WTC11 (cell line): ENCODE data around the gene EPDR1. TPM values are rescaled to one million over a fixed set of nuclear protein-coding genes. Genes with fewer than 3 reads are reported as not detected.

ENCODE experiments used
- ATAC-seq: fragments of 200-7000 bp; cut with Tn5 transposase; 2 replicates; pipeline ENCODE4 v1.10.0; 2021; ENCODE audit warnings: mild to moderate bottlenecking, moderate library complexity
- CTCF ChIA-PET: fragments of 300-600 bp; sonication (Branson Sonifier 250); formaldehyde crosslinking; loops from one replicate; lab custom pipeline; 2021; ENCODE audit warnings: antibody characterized with exemption; lab: Charles Lee
- POLR2A ChIA-PET: fragments of 350-600 bp; sonication (Branson Sonifier 250); formaldehyde crosslinking; loops from one replicate; lab custom pipeline; 2021; ENCODE audit warnings: antibody characterized with exemption; lab: Charles Lee
- DNase-seq: peaks from one replicate; pipeline ENCODE4 v3.0.0; 2021; ENCODE audit warnings: low spot score
- H3K27ac Mint-ChIP-seq: 2 replicates; pipeline ENCODE4 v1.8.0; 2021; ENCODE audit warnings: mixed read lengths
- H3K27me3 Mint-ChIP-seq: 2 replicates; pipeline ENCODE4 v1.8.0; 2021; ENCODE audit warnings: low read depth, mild to moderate bottlenecking, moderate library complexity, mixed read lengths
- H3K36me3 Mint-ChIP-seq: 2 replicates; pipeline ENCODE4 v1.8.0; 2021; ENCODE audit warnings: mixed read lengths
- H3K4me1 Mint-ChIP-seq: 2 replicates; pipeline ENCODE4 v1.8.0; 2022; ENCODE audit warnings: mixed read lengths
- H3K4me3 Mint-ChIP-seq: 2 replicates; pipeline ENCODE4 v1.8.0; 2021; ENCODE audit warnings: mild to moderate bottlenecking, moderate library complexity, mixed read lengths
- H3K9me3 Mint-ChIP-seq: 2 replicates; pipeline ENCODE4 v1.8.0; 2021; ENCODE audit warnings: mixed read lengths
- CBFB ChIP-seq: sonication (generic); formaldehyde crosslinking; IDR thresholded peaks from 2 replicates; pipeline ENCODE4 v1.8.1; 2022; ENCODE audit warnings: mild to moderate bottlenecking, low read depth, missing genetic modification reagents
- EMX1 ChIP-seq: fragments of 250-450 bp; sonication (Bioruptor Pico); IDR thresholded peaks from 2 replicates; pipeline ENCODE4 v1.8.0; 2021; ENCODE audit warnings: mild to moderate bottlenecking
- ESRRA ChIP-seq: sonication (generic); formaldehyde crosslinking; IDR thresholded peaks from 2 replicates; pipeline ENCODE4 v1.8.1; 2022; ENCODE audit warnings: mild to moderate bottlenecking, missing genetic modification reagents, borderline replicate concordance
- IRF2 ChIP-seq: sonication (generic); formaldehyde crosslinking; IDR thresholded peaks from 2 replicates; pipeline ENCODE4 v1.8.0; 2022; ENCODE audit warnings: low read depth, missing genetic modification reagents, borderline replicate concordance
- JUN ChIP-seq: sonication (generic); formaldehyde crosslinking; IDR thresholded peaks from 2 replicates; pipeline ENCODE4 v1.8.0; 2023; ENCODE audit warnings: mild to moderate bottlenecking, missing genetic modification reagents
- MXD4 ChIP-seq: fragments of 250-450 bp; sonication (Bioruptor Pico); IDR thresholded peaks from 2 replicates; pipeline ENCODE4 v1.8.0; 2021; ENCODE audit warnings: mild to moderate bottlenecking, moderate library complexity, borderline replicate concordance
- NFE2L1 ChIP-seq: sonication (generic); formaldehyde crosslinking; IDR thresholded peaks from 2 replicates; pipeline ENCODE4 v1.8.1; 2023; ENCODE audit warnings: missing genetic modification reagents
- NR1H2 ChIP-seq: sonication (generic); formaldehyde crosslinking; IDR thresholded peaks from 2 replicates; pipeline ENCODE4 v1.9.0; 2021; ENCODE audit warnings: mild to moderate bottlenecking, moderate library complexity, missing genetic modification reagents
- PRRX2 ChIP-seq: fragments of 250-450 bp; sonication (Bioruptor Pico); IDR thresholded peaks from 2 replicates; pipeline ENCODE4 v1.8.0; 2021; ENCODE audit warnings: mild to moderate bottlenecking
- RORB ChIP-seq: fragments of 250-450 bp; sonication (Bioruptor Pico); IDR thresholded peaks from 2 replicates; pipeline ENCODE4 v1.9.0; 2021; ENCODE audit warnings: mild to moderate bottlenecking
- SMAD3 ChIP-seq: sonication (generic); formaldehyde crosslinking; IDR thresholded peaks from 2 replicates; pipeline ENCODE4 v1.8.0; 2022; ENCODE audit warnings: missing genetic modification reagents, mild to moderate bottlenecking, borderline replicate concordance
- USF1 ChIP-seq: sonication (generic); formaldehyde crosslinking; IDR thresholded peaks from 2 replicates; pipeline ENCODE4 v1.8.0; 2022; ENCODE audit warnings: mild to moderate bottlenecking, missing genetic modification reagents
- ZNF317 ChIP-seq: sonication (generic); formaldehyde crosslinking; IDR thresholded peaks from 2 replicates; pipeline ENCODE4 v1.8.1; 2023; ENCODE audit warnings: low read depth, mild to moderate bottlenecking, moderate library complexity, missing genetic modification reagents, borderline replicate concordance
- total RNA-seq: library from RNA; stranded (reverse); gene quantifications from 3 replicates; pipeline ENCODE4 v1.2.3, GENCODE V29; 2021
- TF ChIP-seq, protein P1 (sequence below): sonication (generic); formaldehyde crosslinking; IDR thresholded peaks from 2 replicates; pipeline ENCODE4 v1.8.0; 2023; ENCODE audit warnings: mild to moderate bottlenecking, missing genetic modification reagents
- TF ChIP-seq, protein P2 (sequence below): fragments of 250-450 bp; sonication (Bioruptor Pico); IDR thresholded peaks from 2 replicates; pipeline ENCODE4 v1.8.0; 2021; ENCODE audit warnings: mild to moderate bottlenecking
- TF ChIP-seq, protein P3 (sequence below): sonication (generic); formaldehyde crosslinking; IDR thresholded peaks from 2 replicates; pipeline ENCODE4 v1.8.0; 2023; ENCODE audit warnings: missing genetic modification reagents

Gene EPDR1
- total RNA-seq, 1 experiment from 2014 or later: 7.4 TPM

DNA sequence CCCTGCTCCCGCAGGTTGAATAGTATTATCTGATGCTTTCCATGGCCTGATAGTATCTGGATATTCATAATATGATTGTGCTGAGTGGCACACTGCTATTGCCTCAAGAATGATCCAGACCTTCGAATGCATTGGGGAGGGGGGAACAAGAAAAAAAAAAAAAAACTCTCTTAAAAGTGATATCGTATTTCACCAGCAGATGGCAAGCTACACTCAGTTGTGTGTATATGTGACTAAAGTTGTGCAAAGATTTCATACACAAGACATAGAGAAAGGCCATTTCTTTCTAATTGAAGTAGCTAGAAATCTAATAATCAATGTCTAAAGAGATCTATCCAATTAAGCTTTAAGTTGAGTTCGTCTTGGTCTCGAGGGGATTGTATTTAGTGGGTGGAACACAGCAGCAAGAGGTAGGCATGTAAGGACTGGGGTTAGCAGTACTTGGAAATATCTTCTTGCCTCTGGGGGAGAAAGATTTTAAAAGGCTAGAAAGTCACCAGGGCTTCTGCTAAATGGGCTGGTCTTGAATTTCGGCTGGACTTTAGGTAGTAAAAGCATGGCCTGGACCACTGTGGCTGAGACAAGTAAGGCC, 19.1 kb upstream of the EPDR1 start (continued):
- TF ChIP-seq, protein P1, sequence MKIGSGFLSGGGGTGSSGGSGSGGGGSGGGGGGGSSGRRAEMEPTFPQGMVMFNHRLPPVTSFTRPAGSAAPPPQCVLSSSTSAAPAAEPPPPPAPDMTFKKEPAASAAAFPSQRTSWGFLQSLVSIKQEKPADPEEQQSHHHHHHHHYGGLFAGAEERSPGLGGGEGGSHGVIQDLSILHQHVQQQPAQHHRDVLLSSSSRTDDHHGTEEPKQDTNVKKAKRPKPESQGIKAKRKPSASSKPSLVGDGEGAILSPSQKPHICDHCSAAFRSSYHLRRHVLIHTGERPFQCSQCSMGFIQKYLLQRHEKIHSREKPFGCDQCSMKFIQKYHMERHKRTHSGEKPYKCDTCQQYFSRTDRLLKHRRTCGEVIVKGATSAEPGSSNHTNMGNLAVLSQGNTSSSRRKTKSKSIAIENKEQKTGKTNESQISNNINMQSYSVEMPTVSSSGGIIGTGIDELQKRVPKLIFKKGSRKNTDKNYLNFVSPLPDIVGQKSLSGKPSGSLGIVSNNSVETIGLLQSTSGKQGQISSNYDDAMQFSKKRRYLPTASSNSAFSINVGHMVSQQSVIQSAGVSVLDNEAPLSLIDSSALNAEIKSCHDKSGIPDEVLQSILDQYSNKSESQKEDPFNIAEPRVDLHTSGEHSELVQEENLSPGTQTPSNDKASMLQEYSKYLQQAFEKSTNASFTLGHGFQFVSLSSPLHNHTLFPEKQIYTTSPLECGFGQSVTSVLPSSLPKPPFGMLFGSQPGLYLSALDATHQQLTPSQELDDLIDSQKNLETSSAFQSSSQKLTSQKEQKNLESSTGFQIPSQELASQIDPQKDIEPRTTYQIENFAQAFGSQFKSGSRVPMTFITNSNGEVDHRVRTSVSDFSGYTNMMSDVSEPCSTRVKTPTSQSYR (CRISPR knock-in tag): no peak
- TF ChIP-seq SMAD3 (CRISPR knock-in tag): no peak

DNA sequence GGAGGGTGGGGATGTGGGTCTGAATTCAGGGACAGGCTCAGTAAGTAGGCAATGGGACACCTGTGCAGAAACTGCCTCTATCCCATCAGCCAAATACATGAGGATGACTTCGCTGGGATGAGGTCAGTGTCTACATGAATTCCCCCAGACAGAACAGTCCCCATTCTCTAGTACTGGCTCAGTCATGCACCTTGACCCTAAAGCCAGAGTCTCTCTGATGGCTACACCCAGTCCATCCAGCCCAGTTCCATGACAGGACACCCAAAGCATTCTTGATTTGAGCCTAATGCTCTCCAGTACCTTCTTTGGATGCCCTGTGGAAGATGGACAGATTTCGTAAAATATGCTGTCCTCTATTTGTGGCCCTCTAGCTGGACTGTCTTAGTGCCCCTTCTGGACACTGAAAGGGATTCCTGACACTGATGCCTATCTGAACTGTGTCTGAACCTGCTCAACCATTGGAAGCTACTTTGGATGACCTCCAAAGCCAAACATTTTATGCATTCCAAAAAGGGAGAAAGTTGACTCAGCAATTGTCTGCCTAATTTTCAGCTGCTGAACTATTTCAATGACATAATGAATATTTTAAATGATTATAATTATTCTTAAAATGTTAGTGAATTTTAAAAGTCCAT, 18.4 kb upstream of the EPDR1 start:
- peaks cover 2% of the 10 kb centered on the region for H3K4me1 Mint-ChIP-seq
- ChIA-PET POLR2A (interaction anchor here (0.7 kb wide), 1 partner anchor 14 kb away, joined by 3 read pairs; no protein-coding TSS in a partner anchor), CTCF (interaction anchor here (0.6 to 2.7 kb wide), 20 partner anchors 14 to 472 kb away, joined by 3 to 31 read pairs (median 5); partner anchors contain the start of genes EPDR1, SFRP4 and STARD3NL)
- H3K9me3 Mint-ChIP-seq: peaks cover 3% of the 10 kb centered on the region; the same call in 1 of the 2 replicates
- no peak overlapping the region for H3K4me3 Mint-ChIP-seq
- ATAC-seq: no peak
- no peak for TF ChIP-seq RORB (CRISPR knock-in tag)
- no peak for TF ChIP-seq ESRRA (CRISPR knock-in tag)
- TF ChIP-seq EMX1 (CRISPR knock-in tag): no peak
- no peak for TF ChIP-seq PRRX2
- no peak for TF ChIP-seq IRF2
- no peak for TF ChIP-seq NFE2L1
- TF ChIP-seq MXD4 (CRISPR knock-in tag): no peak
- no peak for TF ChIP-seq NR1H2
- TF ChIP-seq SMAD3 (CRISPR knock-in tag): no peak
- TF ChIP-seq USF1 (CRISPR knock-in tag): no peak
- TF ChIP-seq JUN: no peak
- TF ChIP-seq, protein P2, sequence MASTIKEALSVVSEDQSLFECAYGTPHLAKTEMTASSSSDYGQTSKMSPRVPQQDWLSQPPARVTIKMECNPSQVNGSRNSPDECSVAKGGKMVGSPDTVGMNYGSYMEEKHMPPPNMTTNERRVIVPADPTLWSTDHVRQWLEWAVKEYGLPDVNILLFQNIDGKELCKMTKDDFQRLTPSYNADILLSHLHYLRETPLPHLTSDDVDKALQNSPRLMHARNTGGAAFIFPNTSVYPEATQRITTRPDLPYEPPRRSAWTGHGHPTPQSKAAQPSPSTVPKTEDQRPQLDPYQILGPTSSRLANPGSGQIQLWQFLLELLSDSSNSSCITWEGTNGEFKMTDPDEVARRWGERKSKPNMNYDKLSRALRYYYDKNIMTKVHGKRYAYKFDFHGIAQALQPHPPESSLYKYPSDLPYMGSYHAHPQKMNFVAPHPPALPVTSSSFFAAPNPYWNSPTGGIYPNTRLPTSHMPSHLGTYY: no peak
- DNase-seq: no peak
- no peaks in the 10 kb centered on the region for H3K27me3 Mint-ChIP-seq
- no peaks in the 10 kb centered on the region for H3K36me3 Mint-ChIP-seq
- no peak overlapping the region for H3K27ac Mint-ChIP-seq

- H3K36me3 Mint-ChIP-seq: no peaks in the 10 kb centered on the region
- ATAC-seq (no peak), DNase-seq (no peak)
- no peak overlapping the region for H3K4me3 Mint-ChIP-seq
- H3K4me1 Mint-ChIP-seq: no peaks in the 10 kb centered on the region
- no peak overlapping the region for H3K27ac Mint-ChIP-seq
- H3K9me3 Mint-ChIP-seq: no peaks in the 10 kb centered on the region
- CTCF ChIA-PET: interaction anchor here (0.7 to 4.1 kb wide), 3 partner anchors 9 to 466 kb away, joined by 4 to 32 read pairs (median 4); partner anchors contain the start of gene SFRP4
- TF ChIP-seq CBFB (CRISPR knock-in tag) (no peak), ZNF317 (no peak)
- TF ChIP-seq, protein P3, sequence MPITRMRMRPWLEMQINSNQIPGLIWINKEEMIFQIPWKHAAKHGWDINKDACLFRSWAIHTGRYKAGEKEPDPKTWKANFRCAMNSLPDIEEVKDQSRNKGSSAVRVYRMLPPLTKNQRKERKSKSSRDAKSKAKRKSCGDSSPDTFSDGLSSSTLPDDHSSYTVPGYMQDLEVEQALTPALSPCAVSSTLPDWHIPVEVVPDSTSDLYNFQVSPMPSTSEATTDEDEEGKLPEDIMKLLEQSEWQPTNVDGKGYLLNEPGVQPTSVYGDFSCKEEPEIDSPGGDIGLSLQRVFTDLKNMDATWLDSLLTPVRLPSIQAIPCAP (CRISPR knock-in tag): no peak
- TF ChIP-seq, all 79 proteins: peak for 0
- POLR2A ChIA-PET: no interaction called here
- H3K27me3 Mint-ChIP-seq: peaks cover 6% of the 10 kb centered on the region
Measured at GRCh38 chr7:37908221-37908788, 12.1 kb upstream of the EPDR1 start.
